Upper lobe of right lung (tissue), 1 donor: Measurements from ENCODE around the gene MEFV. TPM values are rescaled to one million over a fixed set of nuclear protein-coding genes. Genes with fewer than 3 reads are reported as not detected.
"Not testable (repeated sequence)": the region's sequence is repeated elsewhere in the genome, so short reads cannot be mapped to it uniquely, and the experiment has no call there.

Experiments used
- ATAC-seq: fragments of 200-7000 bp; cut with Tn5 transposase; one replicate; pipeline ENCODE4 v1.9.1; 2020; ENCODE audit warnings: mild to moderate bottlenecking, moderate library complexity
- DNase-seq: peaks from one replicate; pipeline ENCODE4 v3.0.0-alpha.2; 2020
- H3K27ac ChIP-seq: fragments of 200-600 bp; one replicate; pipeline ENCODE4 v1.8.0; 2022
- H3K27me3 ChIP-seq: fragments of 200-600 bp; one replicate; pipeline ENCODE4 v1.8.0; 2022; ENCODE audit warnings: mild to moderate bottlenecking
- H3K36me3 ChIP-seq: fragments of 200-600 bp; one replicate; pipeline ENCODE4 v1.8.0; 2022
- H3K4me1 ChIP-seq: fragments of 200-600 bp; one replicate; pipeline ENCODE4 v1.8.0; 2022
- H3K4me3 ChIP-seq: fragments of 200-600 bp; one replicate; pipeline ENCODE4 v1.8.0; 2022; ENCODE audit warnings: mild to moderate bottlenecking
- H3K9me3 ChIP-seq: fragments of 200-600 bp; one replicate; pipeline ENCODE4 v1.8.0; 2022
- CTCF ChIP-seq: fragments of 200-600 bp; IDR thresholded peaks from one replicate; pipeline ENCODE4 v1.8.0; 2022; ENCODE audit warnings: antibody characterized with exemption
- intact Hi-C: fragments of 100-400 bp; cut with DNase I; formaldehyde crosslinking; loops from one replicate; pipeline ENCODE4 v1.11.0; 2022
- total RNA-seq: library from RNA; stranded (reverse); fragmentation: NEBNext Ultra II Directional; extraction: Animal tissue kit (Norgen Biotek cat#: 25700); gene quantifications from one replicate; pipeline ENCODE4 v1.2.1, GENCODE V29; 2021
- donor health status: DM: no; HTN: yes; CAD: no; lungs with severe emphysema.

Gene MEFV
- total RNA-seq, 1 donor from 2014 or later = 8.3 TPM

- ATAC-seq (no peak), DNase-seq (no peak)
- no peaks in the 10 kb centered on the region for H3K4me1 ChIP-seq
- TF ChIP-seq CTCF = no peak
- H3K27me3 ChIP-seq = no peaks in the 10 kb centered on the region
- intact Hi-C loops = no loop called here
- H3K36me3 ChIP-seq = no peaks in the 10 kb centered on the region
- no peak overlapping the region for H3K27ac ChIP-seq
- no peak overlapping the region for H3K4me3 ChIP-seq
- H3K9me3 ChIP-seq = no peaks in the 10 kb centered on the region
Measured at GRCh38 chr16:3274490-3274889, 18.1 kb upstream of the MEFV start.

- H3K4me1 ChIP-seq, ATAC-seq, H3K27ac ChIP-seq, H3K27me3 ChIP-seq, H3K9me3 ChIP-seq, H3K4me3 ChIP-seq, intact Hi-C loops, DNase-seq, H3K36me3 ChIP-seq: not testable (repeated sequence)
Measured at GRCh38 chr16:3271281-3271680, 14.8 kb upstream of the MEFV start.

GRCh38 chr16:3270718-3271117, 14.3 kb upstream of the MEFV start:
- intact Hi-C loops, H3K27me3 ChIP-seq, H3K9me3 ChIP-seq, H3K27ac ChIP-seq, ATAC-seq, H3K4me3 ChIP-seq, DNase-seq, H3K4me1 ChIP-seq, H3K36me3 ChIP-seq: not testable (repeated sequence)

- intact Hi-C loops = no loop called here
- no peak for TF ChIP-seq CTCF
- no peak for DNase-seq
- no peak overlapping the region for H3K27ac ChIP-seq
- no peak overlapping the region for H3K4me3 ChIP-seq
- no peak for ATAC-seq
- H3K4me1 ChIP-seq = peaks cover 12% of the 10 kb centered on the region
- no peaks in the 10 kb centered on the region for H3K9me3 ChIP-seq
- no peaks in the 10 kb centered on the region for H3K36me3 ChIP-seq
- H3K27me3 ChIP-seq = no peaks in the 10 kb centered on the region
Measured at GRCh38 chr16:3268294-3268693, 11.9 kb upstream of the MEFV start.

GRCh38 chr16:3266873-3267537, 10.6 kb upstream of the MEFV start:
- Histone ChIP-seq H3K27me3 (no peaks in the 10 kb centered on the region), H3K36me3 (no peaks in the 10 kb centered on the region), H3K27ac (no peak overlapping the region), H3K4me3 (no peak overlapping the region), H3K9me3 (no peaks in the 10 kb centered on the region), H3K4me1 (peaks cover 12% of the 10 kb centered on the region)
- intact Hi-C loops = no loop called here
- DNase-seq (no peak), ATAC-seq (no peak)
- peak; percentile 51 for TF ChIP-seq CTCF

GRCh38 chr16:3264137-3265036, 8.0 kb upstream of the MEFV start:
- peak overlapping the region; percentile 95 for H3K27ac ChIP-seq
- DNase-seq (peak; percentile 99), ATAC-seq (peak; percentile 96)
- H3K36me3 ChIP-seq = no peaks in the 10 kb centered on the region
- H3K9me3 ChIP-seq = no peaks in the 10 kb centered on the region
- peak overlapping the region; percentile 71 for H3K4me3 ChIP-seq
- peak; percentile 27 for TF ChIP-seq CTCF
- H3K4me1 ChIP-seq = peaks cover 12% of the 10 kb centered on the region
- intact Hi-C loops = no loop called here
- no peaks in the 10 kb centered on the region for H3K27me3 ChIP-seq
